Gastroesophageal sphincter (tissue), 4 donors: ENCODE results near the gene VEGFB. TPM values are rescaled to one million over a fixed set of nuclear protein-coding genes. Genes with fewer than 3 reads are reported as not detected.

Experiments used
- ATAC-seq: fragments of 150-250 bp; one replicate; pipeline ENCODE4 v1.9.1; 2016; ENCODE audit warnings: mild to moderate bottlenecking, moderate library complexity
- H3K27ac ChIP-seq, 4 donors: fragments of 200-600 bp; sonication (generic) in 3 of 4; 1 replicate in 3 of 4; 2 replicates in 1 of 4; pipeline ENCODE4 v1.5.1; 2016 to 2019
- H3K27me3 ChIP-seq: fragments of 200-600 bp; sonication (generic); one replicate; pipeline ENCODE4 v1.5.1; 2019
- H3K36me3 ChIP-seq, 2 donors: fragments of 200-600 bp; sonication (generic); one replicate each; pipeline ENCODE4 v1.5.1; 2019; ENCODE audit warnings: control low read depth in 1 of 2
- H3K4me1 ChIP-seq, 3 donors: fragments of 200-600 bp; sonication (generic); 1 replicate in 2 of 3; 2 replicates in 1 of 3; pipeline ENCODE4 v1.5.1; 2016 to 2019; ENCODE audit warnings: control low read depth in 2 of 3
- H3K4me3 ChIP-seq, 2 donors: fragments of 200-600 bp; sonication (generic); one replicate each; pipeline ENCODE4 v1.5.1; 2019; ENCODE audit warnings: mild to moderate bottlenecking in 1 of 2, moderate library complexity in 1 of 2
- H3K9me3 ChIP-seq, 3 donors: fragments of 200-600 bp; sonication (generic); one replicate each; pipeline ENCODE4 v1.5.1; 2017 to 2019; ENCODE audit warnings: control low read depth in 2 of 3
- EP300 ChIP-seq: sonication (generic); formaldehyde crosslinking; IDR thresholded peaks from one replicate; pipeline ENCODE4 v1.6.1; 2017; ENCODE audit warnings: antibody characterized with exemption, mild to moderate bottlenecking
- POLR2A ChIP-seq, 2 donors: fragments of 450-650 bp; IDR thresholded peaks; one replicate each; pipeline ENCODE4 v1.6.1; 2017; ENCODE audit warnings: antibody characterized with exemption in 2 of 2, mild to moderate bottlenecking in 2 of 2, moderate library complexity in 1 of 2
- POLR2AphosphoS5 ChIP-seq: sonication (generic); formaldehyde crosslinking; IDR thresholded peaks from one replicate; pipeline ENCODE4 v1.6.1; 2017; ENCODE audit warnings: antibody characterized with exemption
- WGBS, 2 donors: methylation state at CpG; one replicate each; pipeline ENCODE4 v1.1.5; 2018; ENCODE audit warnings: low coverage in 1 of 2; 5-methylcytosine and 5-hydroxymethylcytosine counted together
- total RNA-seq, 4 donors: library from RNA; depleted of rRNA; stranded (reverse); fragments of >200 nt; gene quantifications; one replicate each; pipeline ENCODE4 v1.1.0, GENCODE V29; 2016
- TF ChIP-seq, protein P1 (sequence below), 4 experiments: fragments of 200-600 bp in 2 of 4; fragments of 450-650 bp in 2 of 4; sonication (generic) in 1 of 4; IDR thresholded peaks; one replicate each; pipeline ENCODE4 v1.5.1; 2017 to 2019; ENCODE audit warnings: antibody characterized with exemption in 4 of 4, mild to moderate bottlenecking in 2 of 4, moderate library complexity in 2 of 4

The VEGFB gene
- total RNA-seq, 4 donors from 2014 or later: 49.9 to 152 (median 88.6) TPM

DNA sequence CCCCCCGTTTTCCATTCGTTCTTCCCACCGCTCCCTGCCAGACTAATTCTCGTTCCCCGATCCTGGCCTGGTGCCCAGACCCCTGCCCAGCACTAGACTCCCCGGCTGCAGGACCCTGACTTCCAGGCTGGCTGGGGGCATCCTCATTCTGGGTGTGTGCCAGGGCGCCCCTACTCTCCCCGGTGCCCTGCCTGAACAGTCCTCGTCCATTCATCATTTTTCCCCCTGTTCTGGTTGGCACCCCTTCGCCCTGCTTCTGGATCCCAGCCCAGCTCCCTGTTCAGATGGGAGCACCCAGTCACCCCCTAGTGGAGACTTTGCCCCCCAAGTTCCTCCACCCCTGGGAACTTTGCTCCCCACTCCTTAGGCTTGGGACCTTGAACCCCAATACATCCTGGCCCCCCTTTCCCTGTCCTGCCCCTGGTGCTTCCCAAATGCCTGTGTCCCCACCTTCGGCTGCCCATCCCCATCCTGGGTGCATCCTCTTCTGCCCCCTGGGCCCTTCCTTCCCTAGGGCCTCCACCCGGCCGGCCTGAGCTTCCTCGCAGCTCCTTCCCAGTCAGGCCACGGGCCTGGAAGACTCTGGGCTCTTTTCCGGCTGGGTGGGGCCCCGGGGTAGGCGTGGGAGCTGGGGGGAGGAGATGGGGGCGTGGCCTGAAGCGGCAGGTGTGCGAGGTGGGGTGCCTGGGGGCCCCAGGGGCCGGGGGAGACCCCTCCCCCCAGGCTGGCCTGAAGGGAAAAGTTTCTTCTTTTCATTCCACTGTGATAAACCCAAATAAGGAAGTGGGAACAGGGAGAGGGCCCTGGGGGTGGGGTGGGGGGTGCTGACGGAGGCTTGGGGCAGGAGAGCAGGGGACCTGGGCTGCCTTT, 17.9 kb downstream of the VEGFB start:
- H3K27ac ChIP-seq: peak overlapping the region in 3 of 4 donors; percentile 83 to 86 (median 84)
- WGBS, 2 donors: 0% methylated on average over 6 to 10 of the region's 23 CpGs
- no peaks in the 10 kb centered on the region for H3K9me3 ChIP-seq
- TF ChIP-seq POLR2AphosphoS5 (no peak), POLR2A (IDR thresholded peaks at IDR 0.05) (no peak), EP300 (no peak)
- TF ChIP-seq, protein P1, sequence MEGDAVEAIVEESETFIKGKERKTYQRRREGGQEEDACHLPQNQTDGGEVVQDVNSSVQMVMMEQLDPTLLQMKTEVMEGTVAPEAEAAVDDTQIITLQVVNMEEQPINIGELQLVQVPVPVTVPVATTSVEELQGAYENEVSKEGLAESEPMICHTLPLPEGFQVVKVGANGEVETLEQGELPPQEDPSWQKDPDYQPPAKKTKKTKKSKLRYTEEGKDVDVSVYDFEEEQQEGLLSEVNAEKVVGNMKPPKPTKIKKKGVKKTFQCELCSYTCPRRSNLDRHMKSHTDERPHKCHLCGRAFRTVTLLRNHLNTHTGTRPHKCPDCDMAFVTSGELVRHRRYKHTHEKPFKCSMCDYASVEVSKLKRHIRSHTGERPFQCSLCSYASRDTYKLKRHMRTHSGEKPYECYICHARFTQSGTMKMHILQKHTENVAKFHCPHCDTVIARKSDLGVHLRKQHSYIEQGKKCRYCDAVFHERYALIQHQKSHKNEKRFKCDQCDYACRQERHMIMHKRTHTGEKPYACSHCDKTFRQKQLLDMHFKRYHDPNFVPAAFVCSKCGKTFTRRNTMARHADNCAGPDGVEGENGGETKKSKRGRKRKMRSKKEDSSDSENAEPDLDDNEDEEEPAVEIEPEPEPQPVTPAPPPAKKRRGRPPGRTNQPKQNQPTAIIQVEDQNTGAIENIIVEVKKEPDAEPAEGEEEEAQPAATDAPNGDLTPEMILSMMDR (IDR thresholded peaks at IDR 0.05): peak in 3 of 4 experiments; percentile 17 to 44 (median 17)
- H3K27me3 ChIP-seq: no peaks in the 10 kb centered on the region
- H3K4me1 ChIP-seq: peaks cover 0 to 49% (median 30%) of the 10 kb centered on the region in 3 donors
- no peak for ATAC-seq
- peak overlapping the region; percentile 80 to 93 for H3K4me3 ChIP-seq
- H3K36me3 ChIP-seq: peaks cover 0 to 31% of the 10 kb centered on the region in 2 donors

DNA sequence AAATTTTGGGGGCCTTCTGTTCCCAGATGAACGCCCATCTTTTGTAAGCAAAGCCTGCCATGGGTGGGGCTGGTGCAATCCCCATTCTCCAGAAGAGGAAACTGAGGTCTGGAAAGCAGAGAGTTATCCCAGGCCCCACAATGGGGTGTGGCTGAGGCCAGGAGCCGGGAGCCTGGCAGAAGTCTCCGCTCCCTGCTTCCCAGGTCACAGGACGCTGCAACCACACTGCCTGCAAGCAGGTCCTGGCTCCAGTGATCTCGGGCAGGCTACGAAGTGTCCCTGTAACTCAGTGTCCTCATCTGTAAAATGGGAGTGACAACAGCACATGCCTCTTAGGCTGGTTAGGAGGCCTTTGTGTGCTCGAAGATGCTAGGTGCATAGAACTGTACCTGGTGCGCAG, 18.7 kb downstream of the VEGFB start:
- H3K4me3 ChIP-seq: peak overlapping the region in 1 of 2 donors; percentile 93
- H3K9me3 ChIP-seq: no peaks in the 10 kb centered on the region
- H3K4me1 ChIP-seq: peaks cover 0 to 41% (median 25%) of the 10 kb centered on the region in 3 donors
- no peaks in the 10 kb centered on the region for H3K27me3 ChIP-seq
- no peak for ATAC-seq
- peaks cover 0 to 39% of the 10 kb centered on the region in 2 donors for H3K36me3 ChIP-seq
- 62% methylated on average over 3 of the region's 8 CpGs; no CpG with 5 or more reads in 1 of the 2 donors for WGBS, 2 donors
- peak overlapping the region in 3 of 4 donors; percentile 57 to 86 (median 83) for H3K27ac ChIP-seq
- TF ChIP-seq POLR2A (IDR thresholded peaks at IDR 0.05) (no peak), POLR2AphosphoS5 (no peak), EP300 (no peak)
- TF ChIP-seq, protein P1 (IDR thresholded peaks at IDR 0.05): no peak

DNA sequence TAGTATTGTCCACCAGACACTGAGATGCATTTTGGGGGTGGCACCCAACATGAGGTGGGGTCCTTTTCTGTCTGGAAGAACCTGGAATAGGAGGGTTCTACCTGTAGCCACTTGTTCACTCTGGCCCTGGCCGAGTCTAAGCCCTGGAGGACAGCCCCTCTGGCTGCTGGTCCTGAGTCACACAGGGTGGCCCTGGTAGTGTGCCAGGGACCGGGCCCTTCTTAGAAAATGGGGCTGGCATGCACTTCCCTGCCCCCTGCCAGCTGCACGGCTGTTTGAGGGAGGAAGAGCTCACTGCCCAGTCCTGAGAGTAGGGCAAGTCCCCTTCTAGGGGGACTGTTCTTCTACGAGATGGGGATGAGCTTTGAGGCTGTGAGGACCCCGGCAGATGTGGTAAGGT, 19.1 kb downstream of the VEGFB start:
- H3K27me3 ChIP-seq: no peaks in the 10 kb centered on the region
- H3K9me3 ChIP-seq: no peaks in the 10 kb centered on the region
- peaks cover 0 to 41% (median 25%) of the 10 kb centered on the region in 3 donors for H3K4me1 ChIP-seq
- H3K36me3 ChIP-seq: peaks cover 0 to 44% of the 10 kb centered on the region in 2 donors
- no peak overlapping the region for H3K4me3 ChIP-seq
- no peak overlapping the region for H3K27ac ChIP-seq
- no peak for ATAC-seq
- no peak for TF ChIP-seq POLR2A (IDR thresholded peaks at IDR 0.05)
- TF ChIP-seq EP300: no peak
- TF ChIP-seq POLR2AphosphoS5: no peak
- TF ChIP-seq, protein P1 (IDR thresholded peaks at IDR 0.05): no peak
- no CpG with 5 or more reads among the region's 5 CpGs for WGBS, 2 donors

DNA sequence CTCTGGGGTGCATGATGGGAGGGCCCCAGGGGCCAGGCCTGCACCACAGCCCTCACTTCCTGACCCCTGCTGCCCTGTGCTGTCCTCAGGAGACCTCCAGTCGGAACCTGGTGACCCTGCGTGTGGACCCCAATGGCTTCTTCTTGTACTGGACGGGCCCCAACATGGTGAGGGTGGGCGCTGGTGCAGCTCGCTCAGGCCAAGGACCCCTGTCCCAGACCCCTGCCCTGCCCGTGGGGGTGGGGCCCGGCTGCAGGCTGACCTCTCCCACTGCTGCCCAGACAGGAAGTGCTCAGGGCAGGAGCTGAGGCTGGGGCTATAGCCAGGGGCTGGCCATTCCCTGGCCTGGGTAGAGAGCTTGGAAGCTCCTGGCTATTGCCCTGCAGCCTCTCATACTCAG, 19.9 kb downstream of the VEGFB start:
- peaks cover 0 to 52% of the 10 kb centered on the region in 2 donors for H3K36me3 ChIP-seq
- no peak overlapping the region for H3K4me3 ChIP-seq
- H3K4me1 ChIP-seq: peaks cover 0 to 41% (median 25%) of the 10 kb centered on the region in 3 donors
- no peak for TF ChIP-seq POLR2AphosphoS5
- no peak for TF ChIP-seq POLR2A (IDR thresholded peaks at IDR 0.05)
- TF ChIP-seq, protein P1 (IDR thresholded peaks at IDR 0.05): no peak
- no peak for TF ChIP-seq EP300
- WGBS, 2 donors: 80% methylated on average over 1 of the region's 7 CpGs; no CpG with 5 or more reads in 1 of the 2 donors
- H3K27me3 ChIP-seq: no peaks in the 10 kb centered on the region
- no peak overlapping the region for H3K27ac ChIP-seq
- no peak for ATAC-seq
- no peaks in the 10 kb centered on the region for H3K9me3 ChIP-seq
